Stimulated activated CD4-positive, alpha-beta T cell treated with anti-CD3 and anti-CD28 coated beads, Interleukin-12 subunit alpha, Interleukin-12 subunit beta, amount 100 ng/mL, for 48 hours (primary cell): Measurements from ENCODE around the gene TWSG1.

Experiments
- DNase-seq, 3 donors: peaks; one replicate each; pipeline ENCODE4 v3.0.0-alpha.2; 2020; ENCODE audit warnings: low read depth in 2 of 3, low spot score in 1 of 3

Gene TWSG1

GRCh38 chr18:9334329-9334972 is at the start of gene TWSG1:
TSS of gene TWSG1 (plus strand) at chr18:9334773. CDS start at chr18:9337230, 2,457 bp downstream.
- DNase-seq: peak; percentile 80 to 87 (median 84)

- DNase-seq: no peak
Observed at GRCh38 chr18:9285604-9286003, 49.0 kb upstream of the TWSG1 start.

- no peak for DNase-seq
Observed at GRCh38 chr18:9287036-9287435, 47.5 kb upstream of the TWSG1 start.

GRCh38 chr18:9289698-9290097 is 44.9 kb upstream of the TWSG1 start:
- DNase-seq: no peak

- no peak for DNase-seq
Observed at GRCh38 chr18:9290156-9290555, 44.4 kb upstream of the TWSG1 start.

- no peak for DNase-seq
Observed at GRCh38 chr18:9292047-9292446, 42.5 kb upstream of the TWSG1 start.

- no peak for DNase-seq
Observed at GRCh38 chr18:9293948-9294347, 40.6 kb upstream of the TWSG1 start.

- DNase-seq: no peak
Observed at GRCh38 chr18:9296233-9297006, 38.2 kb upstream of the TWSG1 start.

GRCh38 chr18:9297007-9297393 is 37.6 kb upstream of the TWSG1 start:
- no peak for DNase-seq

GRCh38 chr18:9304388-9305070 is 30.0 kb upstream of the TWSG1 start:
- no peak for DNase-seq

- no peak for DNase-seq
Observed at GRCh38 chr18:9319333-9319732, 15.2 kb upstream of the TWSG1 start.

GRCh38 chr18:9321017-9321452 is 13.5 kb upstream of the TWSG1 start:
- no peak for DNase-seq

GRCh38 chr18:9321736-9322135 is 12.8 kb upstream of the TWSG1 start:
- no peak for DNase-seq

- no peak for DNase-seq
Observed at GRCh38 chr18:9322744-9323143, 11.8 kb upstream of the TWSG1 start.

GRCh38 chr18:9323750-9324445 is 10.7 kb upstream of the TWSG1 start:
- DNase-seq: no peak

- no peak for DNase-seq
Observed at GRCh38 chr18:9325716-9326115, 8.9 kb upstream of the TWSG1 start.

- no peak for DNase-seq
Observed at GRCh38 chr18:9328776-9329175, 5.8 kb upstream of the TWSG1 start.

GRCh38 chr18:9329471-9329870 is 5.1 kb upstream of the TWSG1 start:
- DNase-seq: no peak

GRCh38 chr18:9330419-9330818 is 4.2 kb upstream of the TWSG1 start:
- no peak for DNase-seq

GRCh38 chr18:9333441-9334328 is 888 bp upstream of the TWSG1 start:
- no peak for DNase-seq
